ENCODE results near the gene ACTG2. TPM values are rescaled to one million over a fixed set of nuclear protein-coding genes. Genes with fewer than 3 reads are reported as not detected.

ACTG2 gene
- total and polyA plus RNA-seq, 8 donors, result 29.8 to 156 (median 58.3) TPM

DNA sequence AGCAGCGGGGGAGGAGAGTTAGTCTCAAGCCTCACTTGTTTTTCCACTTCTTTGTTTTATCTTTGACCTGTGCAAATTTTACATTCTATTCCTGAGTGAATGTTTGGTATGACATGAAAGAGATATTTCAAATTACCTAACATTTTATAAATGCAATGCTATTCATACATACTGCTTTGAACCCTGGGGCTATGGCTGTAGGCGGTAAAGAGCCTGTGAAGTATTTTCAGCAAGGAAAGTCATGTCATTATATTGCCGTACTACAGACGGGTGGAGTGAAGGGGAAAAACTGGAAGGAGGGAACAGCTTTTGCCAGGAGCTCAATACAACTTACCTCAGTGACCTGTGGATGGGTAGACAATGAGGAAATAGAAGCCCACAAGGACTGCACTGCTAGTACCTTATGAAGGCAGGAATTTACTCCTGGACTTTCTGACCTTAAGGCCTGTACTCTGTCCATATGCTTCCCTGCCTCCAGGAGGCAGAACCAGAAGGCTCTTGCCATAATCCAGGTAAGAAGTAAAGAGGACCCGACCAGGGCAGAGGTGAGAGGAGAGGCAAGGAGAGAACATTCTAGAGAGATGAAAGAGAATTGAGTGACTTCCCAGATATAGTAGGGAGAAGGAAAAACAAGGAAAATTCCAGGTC lies 63.5 kb downstream of the ACTG2 start:
- Histone ChIP-seq H3K36me3 (peaks cover 0 to 82% of the 10 kb centered on the region in 2 donors), H3K27me3 (no peaks in the 10 kb centered on the region), H3K4me3 (no peak overlapping the region), H3K9me3 (no peaks in the 10 kb centered on the region), H3K27ac (no peak overlapping the region), H3K4me1 (peaks cover 7 to 21% of the 10 kb centered on the region in 2 donors)
- ATAC-seq (no peak), DNase-seq (no peak)
- intact Hi-C loops (cut with DNase I), result no loop called here
- TF ChIP-seq, protein P1, sequence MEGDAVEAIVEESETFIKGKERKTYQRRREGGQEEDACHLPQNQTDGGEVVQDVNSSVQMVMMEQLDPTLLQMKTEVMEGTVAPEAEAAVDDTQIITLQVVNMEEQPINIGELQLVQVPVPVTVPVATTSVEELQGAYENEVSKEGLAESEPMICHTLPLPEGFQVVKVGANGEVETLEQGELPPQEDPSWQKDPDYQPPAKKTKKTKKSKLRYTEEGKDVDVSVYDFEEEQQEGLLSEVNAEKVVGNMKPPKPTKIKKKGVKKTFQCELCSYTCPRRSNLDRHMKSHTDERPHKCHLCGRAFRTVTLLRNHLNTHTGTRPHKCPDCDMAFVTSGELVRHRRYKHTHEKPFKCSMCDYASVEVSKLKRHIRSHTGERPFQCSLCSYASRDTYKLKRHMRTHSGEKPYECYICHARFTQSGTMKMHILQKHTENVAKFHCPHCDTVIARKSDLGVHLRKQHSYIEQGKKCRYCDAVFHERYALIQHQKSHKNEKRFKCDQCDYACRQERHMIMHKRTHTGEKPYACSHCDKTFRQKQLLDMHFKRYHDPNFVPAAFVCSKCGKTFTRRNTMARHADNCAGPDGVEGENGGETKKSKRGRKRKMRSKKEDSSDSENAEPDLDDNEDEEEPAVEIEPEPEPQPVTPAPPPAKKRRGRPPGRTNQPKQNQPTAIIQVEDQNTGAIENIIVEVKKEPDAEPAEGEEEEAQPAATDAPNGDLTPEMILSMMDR (IDR thresholded peaks at IDR 0.05), result no peak

DNA sequence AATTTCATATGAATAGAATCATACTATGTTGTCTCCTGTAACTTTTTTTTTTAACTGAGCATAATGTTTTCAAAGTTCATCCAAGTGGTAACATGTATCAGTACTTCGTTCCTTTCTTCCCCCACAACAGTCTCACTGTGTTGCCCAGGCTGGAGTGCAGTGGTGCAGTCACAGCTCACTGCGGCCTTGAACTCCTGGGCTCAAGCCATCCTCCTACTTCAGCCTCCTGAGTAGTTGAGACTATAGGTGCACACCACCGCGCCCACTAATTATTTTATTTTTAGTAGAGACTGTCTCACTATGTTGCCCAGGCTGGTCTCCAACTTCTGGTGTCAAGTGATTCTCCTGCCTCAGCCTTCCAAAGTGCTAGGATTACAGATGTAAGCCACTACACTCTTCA lies 68.5 kb downstream of the ACTG2 start:
- intact Hi-C loops (cut with DNase I), result no loop called here
- no peaks in the 10 kb centered on the region for H3K4me1 ChIP-seq
- TF ChIP-seq, protein P1 (IDR thresholded peaks at IDR 0.05), result no peak
- H3K27me3 ChIP-seq, result no peaks in the 10 kb centered on the region
- peaks cover 0 to 39% of the 10 kb centered on the region in 2 donors for H3K36me3 ChIP-seq
- ATAC-seq (no peak), DNase-seq (no peak)
- H3K9me3 ChIP-seq, result peaks cover 0 to 4% of the 10 kb centered on the region in 2 donors
- H3K27ac ChIP-seq, result no peak overlapping the region
- no peak overlapping the region for H3K4me3 ChIP-seq

DNA sequence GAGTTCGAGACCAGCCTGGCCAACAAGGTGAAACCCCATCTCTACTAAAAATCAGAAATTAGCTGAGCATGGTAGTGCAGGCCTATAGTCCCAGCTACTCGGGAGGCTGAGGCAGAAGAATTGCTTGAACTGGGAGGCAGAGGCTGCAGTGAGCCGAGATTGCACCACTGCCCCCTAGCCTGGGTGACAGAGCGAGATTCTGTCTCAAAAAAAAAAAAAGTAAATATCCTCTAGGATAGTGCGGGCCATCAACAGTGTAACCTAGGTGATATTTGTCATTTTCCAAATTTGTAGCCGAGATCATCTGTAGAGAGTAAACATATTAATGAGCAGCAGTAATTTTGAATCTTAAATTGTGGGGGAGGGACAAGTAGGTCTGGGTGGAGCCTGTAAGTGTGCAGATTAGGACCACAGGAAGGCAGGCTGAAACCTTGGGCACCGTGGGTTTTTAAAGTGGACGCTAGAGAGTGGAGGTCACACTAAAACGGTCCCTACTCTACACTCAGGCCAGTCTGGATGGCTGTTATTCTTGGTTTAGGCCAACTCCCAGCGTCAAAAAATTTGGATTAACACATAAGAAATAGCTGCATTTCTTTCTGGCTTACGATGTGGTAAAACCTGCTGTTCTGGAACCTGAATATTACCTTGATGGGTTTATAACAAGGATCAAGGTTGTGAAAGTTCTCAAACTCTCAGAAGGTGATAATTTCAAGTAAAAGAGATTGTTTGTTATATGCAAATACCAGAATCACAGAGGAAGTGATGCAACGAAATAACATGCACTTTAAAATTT lies 69.2 kb downstream of the ACTG2 start:
- Histone ChIP-seq H3K27ac (no peak overlapping the region), H3K36me3 (peaks cover 0 to 32% of the 10 kb centered on the region in 2 donors), H3K9me3 (peaks cover 0 to 4% of the 10 kb centered on the region in 2 donors), H3K4me1 (no peaks in the 10 kb centered on the region), H3K27me3 (no peaks in the 10 kb centered on the region), H3K4me3 (no peak overlapping the region)
- ATAC-seq (no peak), DNase-seq (no peak)
- TF ChIP-seq, protein P1 (IDR thresholded peaks at IDR 0.05), result no peak
- intact Hi-C loops (cut with DNase I), result no loop called here

DNA sequence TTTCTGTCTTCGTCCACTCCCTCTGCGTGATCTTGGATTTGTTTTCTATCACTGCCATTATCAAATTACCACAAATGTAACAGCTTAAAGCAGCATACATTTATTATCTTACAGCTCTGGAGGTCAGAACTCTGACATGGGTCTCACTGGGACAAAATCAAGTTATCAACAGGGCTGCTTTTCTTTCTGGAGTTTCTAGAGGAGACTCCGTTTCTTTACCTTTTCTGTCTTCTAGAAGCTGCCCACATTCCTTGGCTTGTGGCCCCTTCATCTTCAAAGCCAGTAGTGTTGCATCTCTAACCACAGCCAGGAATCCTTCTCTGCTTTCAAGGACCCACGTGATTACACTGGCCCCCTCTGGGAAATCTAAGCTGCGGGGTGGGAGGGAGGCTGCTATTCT lies 70.0 kb downstream of the ACTG2 start:
- Histone ChIP-seq H3K27me3 (no peaks in the 10 kb centered on the region), H3K27ac (no peak overlapping the region), H3K4me3 (no peak overlapping the region), H3K4me1 (peaks cover 0 to under 1% of the 10 kb centered on the region in 2 donors), H3K9me3 (peaks cover 0 to 4% of the 10 kb centered on the region in 2 donors), H3K36me3 (peaks cover 0 to 24% of the 10 kb centered on the region in 2 donors)
- ATAC-seq (no peak), DNase-seq (no peak)
- intact Hi-C loops (cut with DNase I), result no loop called here
- TF ChIP-seq, protein P1 (IDR thresholded peaks at IDR 0.05), result no peak

DNA sequence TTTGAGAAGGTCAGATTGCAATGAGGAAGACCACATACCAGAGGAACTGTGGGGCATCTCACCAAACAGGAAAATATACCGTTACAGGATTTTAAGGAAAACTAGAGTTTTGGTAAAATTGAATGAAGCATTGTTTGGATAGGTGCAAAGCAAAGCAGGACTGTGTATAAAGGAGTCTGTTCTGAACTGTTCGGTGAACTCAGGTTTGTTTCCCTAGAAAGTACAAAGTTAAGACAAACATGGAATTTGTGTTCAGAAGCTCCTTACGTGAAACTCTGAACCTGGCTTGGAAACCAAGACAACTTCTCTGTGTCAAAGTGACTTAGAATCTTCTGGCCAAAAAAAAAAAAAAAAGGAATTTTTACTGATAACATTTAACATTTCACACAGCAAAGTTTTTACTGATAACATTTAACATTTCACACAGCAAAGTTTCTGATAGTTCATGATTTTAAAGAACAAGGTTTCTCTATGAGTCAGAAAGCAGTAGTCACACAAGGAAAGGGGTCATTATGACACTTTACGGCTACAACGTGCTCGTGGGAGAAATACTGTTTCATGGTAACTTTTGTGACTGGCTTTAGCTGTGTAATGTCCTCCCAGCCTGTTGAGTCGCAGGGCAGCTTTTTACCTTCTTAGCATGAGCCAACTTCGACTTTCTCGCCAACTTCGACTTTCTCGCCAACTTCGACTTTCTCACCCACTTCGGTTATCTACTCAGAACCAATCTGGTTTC lies 70.7 kb downstream of the ACTG2 start:
- Histone ChIP-seq H3K9me3 (peaks cover 0 to 4% of the 10 kb centered on the region in 2 donors), H3K27ac (no peak overlapping the region), H3K4me1 (peaks cover 0 to 4% of the 10 kb centered on the region in 2 donors), H3K27me3 (no peaks in the 10 kb centered on the region), H3K36me3 (peaks cover 0 to 17% of the 10 kb centered on the region in 2 donors), H3K4me3 (no peak overlapping the region)
- ATAC-seq (no peak), DNase-seq (no peak)
- intact Hi-C loops (cut with DNase I), result no loop called here
- TF ChIP-seq, protein P1 (IDR thresholded peaks at IDR 0.05), result no peak

Data from left lung (tissue), 10 donors.